ENCODE results near the gene CHN2. TPM values are rescaled to one million over a fixed set of nuclear protein-coding genes. Genes with fewer than 3 reads are reported as not detected.

The CHN2 gene
- total RNA-seq, 2 donors from 2014 or later: 0.91 to 1.2 TPM

DNA sequence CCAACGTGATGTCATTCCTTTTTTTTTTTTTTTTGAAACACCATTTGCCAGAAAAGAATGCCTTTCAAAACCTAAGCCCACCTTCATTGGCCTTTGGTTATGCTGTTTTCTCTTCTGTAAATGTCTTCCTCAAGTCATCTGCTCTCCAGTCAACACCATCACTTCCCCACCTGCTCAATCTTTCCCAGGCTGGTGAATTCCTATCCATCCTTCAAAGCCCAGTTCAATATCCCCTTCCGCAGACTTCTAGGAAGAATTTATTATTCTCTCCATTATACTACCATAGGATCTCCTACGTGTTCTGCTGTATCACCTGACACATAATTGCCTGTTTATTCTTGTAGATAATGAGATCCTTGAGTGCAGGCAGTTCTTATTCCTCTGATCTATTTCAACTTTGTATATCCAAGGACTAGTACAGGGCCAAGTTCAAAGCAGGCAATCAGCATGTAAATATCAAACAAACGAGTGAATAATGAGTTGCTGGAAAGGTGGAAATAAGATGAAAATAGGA lies 295.6 kb downstream of the CHN2 start:
- Mint-ChIP-seq H3K27ac (no peak overlapping the region), H3K4me1 (ENCODE audit: low read depth) (no peaks in the 10 kb centered on the region), H3K9me3 (no peaks in the 10 kb centered on the region), H3K27me3 (ENCODE audit: low read depth) (no peaks in the 10 kb centered on the region), H3K36me3 (ENCODE audit: insufficient read depth in 2 of 2) (no peaks in the 10 kb centered on the region), H3K4me3 (no peak overlapping the region)
- ATAC-seq (replicated peaks in 1 of 2): no peak
- no peak for DNase-seq

DNA sequence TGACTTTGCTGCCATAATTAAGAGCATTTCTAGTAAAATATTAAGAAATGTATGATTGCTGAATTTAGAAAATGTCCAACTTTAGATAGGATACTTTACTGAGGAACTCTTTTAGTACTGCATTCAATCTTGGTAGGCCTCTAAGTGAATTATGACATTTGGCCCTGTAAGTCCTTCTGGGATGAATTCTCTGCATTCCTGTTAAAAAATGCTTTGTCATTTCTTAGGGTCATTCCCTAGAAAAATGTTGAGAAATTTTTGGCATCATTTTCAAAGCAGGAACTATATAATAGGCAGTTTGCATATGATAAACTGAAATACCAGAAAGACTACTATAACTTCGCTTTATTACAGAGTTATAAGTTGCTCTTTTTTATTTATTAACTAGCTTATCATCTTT lies 299.8 kb downstream of the CHN2 start:
- no peaks in the 10 kb centered on the region for H3K4me1 Mint-ChIP-seq (ENCODE audit: low read depth)
- no peaks in the 10 kb centered on the region for H3K27me3 Mint-ChIP-seq (ENCODE audit: low read depth)
- ATAC-seq (replicated peaks in 1 of 2) (no peak), DNase-seq (no peak)
- H3K9me3 Mint-ChIP-seq: no peaks in the 10 kb centered on the region
- H3K36me3 Mint-ChIP-seq (ENCODE audit: insufficient read depth in 2 of 2): no peaks in the 10 kb centered on the region
- no peak overlapping the region for H3K27ac Mint-ChIP-seq
- H3K4me3 Mint-ChIP-seq: no peak overlapping the region

DNA sequence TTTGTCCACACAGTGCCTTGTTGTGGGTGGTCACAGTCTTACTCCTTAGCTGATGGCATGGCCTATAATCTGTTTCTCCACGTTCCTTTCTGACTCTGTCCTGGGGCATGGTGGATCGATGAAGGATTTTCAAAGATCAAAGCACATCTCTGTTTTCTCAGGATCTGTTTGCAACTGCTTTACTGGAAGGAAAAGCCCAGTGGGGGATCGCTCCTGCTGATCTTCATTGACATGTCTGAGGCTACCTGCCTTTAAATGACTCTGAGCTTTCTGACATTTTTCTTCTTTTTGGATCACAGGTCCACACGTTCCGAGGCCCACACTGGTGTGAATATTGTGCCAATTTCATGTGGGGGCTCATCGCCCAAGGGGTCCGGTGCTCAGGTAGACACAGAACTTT lies 301.1 kb downstream of the CHN2 start:
- no peaks in the 10 kb centered on the region for H3K9me3 Mint-ChIP-seq
- H3K27ac Mint-ChIP-seq: no peak overlapping the region
- no peaks in the 10 kb centered on the region for H3K36me3 Mint-ChIP-seq (ENCODE audit: insufficient read depth in 2 of 2)
- no peak for ATAC-seq (replicated peaks in 1 of 2)
- H3K27me3 Mint-ChIP-seq (ENCODE audit: low read depth): no peaks in the 10 kb centered on the region
- H3K4me3 Mint-ChIP-seq: no peak overlapping the region
- no peaks in the 10 kb centered on the region for H3K4me1 Mint-ChIP-seq (ENCODE audit: low read depth)
- DNase-seq: no peak

DNA sequence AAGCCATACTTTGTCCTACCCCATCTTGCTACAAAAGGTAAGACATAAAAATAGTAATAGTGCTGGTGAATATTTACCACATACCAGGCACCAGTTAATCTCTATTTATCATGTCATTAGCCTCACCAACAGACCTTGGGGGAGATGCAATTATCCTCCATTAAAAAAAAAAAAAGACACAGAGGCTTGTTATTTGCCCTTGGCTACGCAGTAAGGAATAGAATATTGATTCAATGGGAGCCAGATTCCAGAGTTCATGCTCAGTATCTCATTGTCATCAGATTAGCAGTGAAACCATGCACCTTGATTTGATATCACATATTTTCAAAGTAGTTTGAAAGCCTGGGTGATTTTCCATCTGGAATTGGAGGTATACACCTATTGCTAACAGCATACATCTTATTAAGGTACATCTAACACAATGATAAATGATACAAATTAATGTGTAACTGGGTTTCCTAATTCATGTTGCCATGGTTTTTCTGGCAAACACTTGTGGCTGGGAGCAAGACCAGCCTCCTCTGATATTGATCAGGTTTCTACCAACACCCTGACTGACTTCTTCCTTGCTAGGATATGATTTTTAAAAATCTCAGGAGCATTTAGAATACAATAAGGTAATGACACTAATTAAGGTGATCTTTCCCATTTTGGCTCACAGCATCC lies 301.9 kb downstream of the CHN2 start:
- no peaks in the 10 kb centered on the region for H3K36me3 Mint-ChIP-seq (ENCODE audit: insufficient read depth in 2 of 2)
- ATAC-seq (replicated peaks in 1 of 2): no peak
- no peaks in the 10 kb centered on the region for H3K4me1 Mint-ChIP-seq (ENCODE audit: low read depth)
- no peak overlapping the region for H3K27ac Mint-ChIP-seq
- no peak for DNase-seq
- H3K27me3 Mint-ChIP-seq (ENCODE audit: low read depth): no peaks in the 10 kb centered on the region
- no peak overlapping the region for H3K4me3 Mint-ChIP-seq
- no peaks in the 10 kb centered on the region for H3K9me3 Mint-ChIP-seq

DNA sequence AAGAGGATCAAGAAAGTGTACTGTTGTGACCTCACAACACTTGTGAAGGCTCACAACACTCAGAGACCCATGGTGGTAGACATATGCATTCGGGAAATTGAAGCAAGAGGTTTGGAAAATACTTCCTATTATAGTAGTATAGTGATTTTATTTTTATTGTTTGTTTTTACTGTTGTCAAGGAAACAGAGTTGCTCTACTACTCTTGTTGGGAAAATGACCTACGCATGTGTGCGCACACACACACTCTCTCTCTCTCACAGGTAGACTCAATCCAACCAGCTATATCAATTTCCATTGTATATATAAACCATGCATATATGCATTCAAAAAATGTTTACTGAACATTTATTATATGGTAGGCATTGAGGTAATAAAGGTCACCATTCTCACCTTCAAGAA lies 305.4 kb downstream of the CHN2 start:
- no peaks in the 10 kb centered on the region for H3K4me1 Mint-ChIP-seq (ENCODE audit: low read depth)
- DNase-seq: no peak
- H3K27me3 Mint-ChIP-seq (ENCODE audit: low read depth): no peaks in the 10 kb centered on the region
- no peaks in the 10 kb centered on the region for H3K9me3 Mint-ChIP-seq
- no peak for ATAC-seq (replicated peaks in 1 of 2)
- H3K36me3 Mint-ChIP-seq (ENCODE audit: insufficient read depth in 2 of 2): no peaks in the 10 kb centered on the region
- H3K4me3 Mint-ChIP-seq: no peak overlapping the region
- no peak overlapping the region for H3K27ac Mint-ChIP-seq

DNA sequence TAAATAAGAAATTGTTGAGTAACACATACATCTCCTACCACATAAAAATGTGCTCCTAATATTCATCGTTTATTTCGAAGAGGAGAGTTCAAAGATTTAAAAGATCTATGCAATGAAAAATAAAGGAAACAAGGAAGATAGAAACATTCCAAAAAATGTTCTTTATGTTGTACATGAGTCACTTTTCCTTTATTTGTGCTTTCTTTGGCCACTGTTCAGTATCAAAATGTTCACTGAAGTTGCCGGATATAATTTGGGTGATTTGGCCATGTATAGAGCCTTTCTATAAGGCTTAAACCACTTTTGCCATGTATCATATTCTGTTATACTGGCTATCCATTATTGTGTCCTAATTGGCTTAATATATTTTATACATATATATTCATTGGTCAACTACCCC lies 306.1 kb downstream of the CHN2 start:
- Mint-ChIP-seq H3K27me3 (ENCODE audit: low read depth) (no peaks in the 10 kb centered on the region), H3K4me3 (no peak overlapping the region), H3K27ac (no peak overlapping the region), H3K9me3 (no peaks in the 10 kb centered on the region), H3K36me3 (ENCODE audit: insufficient read depth in 2 of 2) (no peaks in the 10 kb centered on the region), H3K4me1 (ENCODE audit: low read depth) (no peaks in the 10 kb centered on the region)
- no peak for DNase-seq
- no peak for ATAC-seq (replicated peaks in 1 of 2)

DNA sequence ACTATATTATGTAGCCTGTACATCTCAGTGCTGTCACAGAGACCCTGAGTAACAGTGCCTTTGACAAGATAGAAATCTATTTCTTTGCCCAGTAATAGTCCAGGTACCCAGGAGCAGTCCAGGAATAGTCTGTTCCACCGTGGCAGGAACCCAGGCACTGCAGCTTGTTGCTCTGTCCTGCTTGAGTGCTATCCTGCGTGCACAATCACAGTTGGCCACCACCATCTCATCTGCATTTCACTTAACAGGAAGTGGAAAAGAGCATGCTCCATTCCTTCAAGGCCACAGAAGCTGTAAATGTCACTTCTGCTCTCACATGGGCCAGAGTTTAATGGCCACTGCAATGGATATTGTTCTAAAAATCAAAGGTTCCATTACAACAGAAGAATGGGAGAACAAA lies 307.6 kb downstream of the CHN2 start:
- Mint-ChIP-seq H3K4me1 (ENCODE audit: low read depth) (no peaks in the 10 kb centered on the region), H3K27me3 (ENCODE audit: low read depth) (no peaks in the 10 kb centered on the region), H3K36me3 (ENCODE audit: insufficient read depth in 2 of 2) (no peaks in the 10 kb centered on the region), H3K9me3 (no peaks in the 10 kb centered on the region), H3K27ac (no peak overlapping the region), H3K4me3 (no peak overlapping the region)
- ATAC-seq (replicated peaks in 1 of 2) (no peak), DNase-seq (no peak)

DNA sequence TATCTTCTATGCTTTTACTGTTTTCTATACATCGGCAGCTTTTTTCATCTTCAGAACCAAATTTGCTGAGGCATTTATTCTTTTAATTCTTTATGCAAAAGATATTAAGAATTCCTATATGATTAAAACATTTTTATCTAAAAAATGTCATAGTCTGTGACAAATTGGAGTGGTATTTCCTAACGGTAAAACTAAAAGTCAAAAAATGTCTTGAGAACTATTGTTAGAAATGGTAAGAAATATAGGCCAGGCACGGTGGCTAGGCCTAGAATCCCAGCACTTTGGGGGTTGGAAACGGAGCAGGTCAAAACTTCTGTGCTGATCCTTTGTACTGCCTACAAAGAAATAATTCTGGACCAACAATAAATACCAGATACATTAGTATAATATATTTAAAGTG lies 311.4 kb downstream of the CHN2 start:
- Mint-ChIP-seq H3K4me1 (ENCODE audit: low read depth) (no peaks in the 10 kb centered on the region), H3K27ac (no peak overlapping the region), H3K36me3 (ENCODE audit: insufficient read depth in 2 of 2) (no peaks in the 10 kb centered on the region), H3K9me3 (no peaks in the 10 kb centered on the region), H3K4me3 (no peak overlapping the region), H3K27me3 (ENCODE audit: low read depth) (no peaks in the 10 kb centered on the region)
- DNase-seq (no peak), ATAC-seq (replicated peaks in 1 of 2) (no peak)

DNA sequence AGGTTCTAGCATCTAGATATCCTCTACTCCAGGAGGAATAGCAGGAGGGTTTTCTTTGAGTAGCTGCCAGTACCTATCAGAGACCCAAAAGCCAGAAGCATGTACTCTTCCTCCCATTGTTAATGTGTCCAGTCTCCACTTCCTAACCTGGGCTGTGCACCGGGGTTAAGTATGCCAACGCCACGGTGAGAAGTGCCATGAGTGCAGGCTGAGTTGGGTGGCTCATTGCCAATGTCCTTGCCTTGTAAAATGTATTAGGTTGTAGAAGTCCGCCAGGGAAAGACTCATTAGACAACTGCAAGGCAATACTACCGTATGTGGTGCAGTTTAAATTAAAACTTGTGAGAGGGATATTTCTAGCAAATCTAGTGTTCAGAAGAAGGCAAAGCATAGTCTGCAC lies 314.0 kb downstream of the CHN2 start:
- Mint-ChIP-seq H3K36me3 (ENCODE audit: insufficient read depth in 2 of 2) (no peaks in the 10 kb centered on the region), H3K27me3 (ENCODE audit: low read depth) (no peaks in the 10 kb centered on the region), H3K4me1 (ENCODE audit: low read depth) (no peaks in the 10 kb centered on the region), H3K9me3 (no peaks in the 10 kb centered on the region), H3K4me3 (no peak overlapping the region), H3K27ac (no peak overlapping the region)
- DNase-seq (no peak), ATAC-seq (replicated peaks in 1 of 2) (no peak)

DNA sequence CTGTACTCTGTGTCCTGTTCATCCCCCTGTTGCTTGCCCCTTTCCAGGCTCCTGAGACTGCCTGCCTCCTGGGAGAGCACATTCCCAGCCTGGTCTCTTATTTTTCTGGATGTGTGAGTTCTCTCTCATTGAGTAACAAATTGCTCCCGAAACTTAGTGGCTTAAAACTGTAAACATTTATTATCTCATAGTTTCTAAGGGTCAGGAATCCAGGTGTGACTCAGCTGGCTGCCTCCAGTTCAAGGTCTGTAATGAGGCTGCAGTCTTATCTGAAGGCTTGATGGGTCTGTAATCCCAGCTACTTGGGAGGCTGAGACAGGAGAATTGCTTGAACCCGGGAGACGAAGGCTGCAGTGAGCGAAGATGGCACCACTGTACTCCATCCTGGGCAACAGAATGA lies 315.5 kb downstream of the CHN2 start:
- Mint-ChIP-seq H3K36me3 (ENCODE audit: insufficient read depth in 2 of 2) (no peaks in the 10 kb centered on the region), H3K9me3 (no peaks in the 10 kb centered on the region), H3K4me3 (no peak overlapping the region), H3K27me3 (ENCODE audit: low read depth) (no peaks in the 10 kb centered on the region), H3K4me1 (ENCODE audit: low read depth) (no peaks in the 10 kb centered on the region), H3K27ac (no peak overlapping the region)
- DNase-seq (no peak), ATAC-seq (replicated peaks in 1 of 2) (no peak)

DNA sequence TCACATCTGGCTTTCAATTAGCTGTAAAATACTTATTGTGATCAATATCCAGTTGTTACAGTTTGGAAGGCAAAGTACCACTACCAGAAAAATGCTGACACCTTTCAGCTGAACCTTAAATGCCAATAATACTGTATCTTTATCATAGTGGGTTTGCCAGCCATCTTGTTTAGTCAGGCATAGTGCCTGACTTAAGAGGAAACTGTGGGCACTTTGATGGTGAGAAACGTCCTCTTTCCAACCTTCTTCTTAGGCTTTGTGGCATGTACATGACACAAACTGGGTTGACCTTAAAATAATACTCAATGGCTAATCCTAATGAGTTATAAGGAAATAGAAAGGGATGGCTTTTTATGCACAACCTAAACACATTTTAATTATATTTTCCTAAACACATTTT lies 316.8 kb downstream of the CHN2 start:
- H3K27me3 Mint-ChIP-seq (ENCODE audit: low read depth): no peaks in the 10 kb centered on the region

DNA sequence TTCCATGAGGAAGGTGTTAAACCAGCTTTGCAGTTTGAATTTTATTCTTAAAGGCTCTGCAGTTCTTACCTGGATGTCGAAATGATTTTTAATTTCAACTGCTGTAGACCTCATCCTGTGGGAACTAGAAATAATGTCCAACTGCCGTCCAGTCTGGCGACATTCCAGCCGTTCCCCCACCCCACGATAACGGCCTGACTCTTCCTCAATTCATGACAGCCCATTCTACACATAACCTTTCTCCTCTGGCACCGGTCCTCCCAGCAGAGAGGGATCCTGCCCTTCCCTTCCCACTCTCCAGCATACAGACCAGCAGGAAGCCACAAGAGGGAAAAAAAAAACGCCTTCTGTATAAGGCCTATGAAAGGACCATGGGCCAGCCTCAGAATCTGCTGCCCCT lies 317.3 kb downstream of the CHN2 start:
- Mint-ChIP-seq H3K4me1 (ENCODE audit: low read depth) (no peaks in the 10 kb centered on the region), H3K4me3 (no peak overlapping the region), H3K27ac (no peak overlapping the region), H3K36me3 (ENCODE audit: insufficient read depth in 2 of 2) (no peaks in the 10 kb centered on the region), H3K9me3 (no peaks in the 10 kb centered on the region), H3K27me3 (ENCODE audit: low read depth) (no peaks in the 10 kb centered on the region)
- DNase-seq (no peak), ATAC-seq (replicated peaks in 1 of 2) (no peak)

More for the DNA sequence above, 316.8 kb downstream of the CHN2 start:
- DNase-seq (no peak), ATAC-seq (replicated peaks in 1 of 2) (no peak)
- no peaks in the 10 kb centered on the region for H3K9me3 Mint-ChIP-seq
- no peak overlapping the region for H3K4me3 Mint-ChIP-seq
- no peak overlapping the region for H3K27ac Mint-ChIP-seq
- no peaks in the 10 kb centered on the region for H3K36me3 Mint-ChIP-seq (ENCODE audit: insufficient read depth in 2 of 2)
- no peaks in the 10 kb centered on the region for H3K4me1 Mint-ChIP-seq (ENCODE audit: low read depth)

DNA sequence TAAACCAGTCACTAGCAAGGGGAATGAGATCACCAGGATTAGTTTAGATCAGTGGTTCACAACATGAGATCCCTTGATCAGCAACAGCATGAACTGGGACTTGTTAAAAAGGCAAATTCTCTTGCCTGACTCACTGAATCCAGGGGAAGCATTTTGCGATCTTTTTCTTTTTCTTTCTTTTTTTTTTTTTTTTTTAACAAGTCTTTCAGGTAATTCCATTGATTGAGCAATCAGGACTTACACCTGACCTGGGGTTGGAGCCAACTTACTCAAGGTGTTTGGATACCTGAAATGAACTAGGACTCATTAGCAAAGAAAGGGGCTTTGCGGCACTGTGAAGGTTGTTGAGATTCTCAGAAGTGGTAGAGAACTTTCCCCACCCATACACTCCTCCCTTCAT lies 321.9 kb downstream of the CHN2 start:
- H3K27ac Mint-ChIP-seq: no peak overlapping the region
- H3K9me3 Mint-ChIP-seq: peaks cover 0 to 1% of the 10 kb centered on the region in 2 donors
- H3K4me3 Mint-ChIP-seq: no peak overlapping the region
- H3K36me3 Mint-ChIP-seq (ENCODE audit: insufficient read depth in 2 of 2): peaks cover 0 to 3% of the 10 kb centered on the region in 2 donors
- H3K4me1 Mint-ChIP-seq (ENCODE audit: low read depth): no peaks in the 10 kb centered on the region
- DNase-seq: no peak
- H3K27me3 Mint-ChIP-seq (ENCODE audit: low read depth): no peaks in the 10 kb centered on the region
- ATAC-seq (replicated peaks in 1 of 2): no peak

DNA sequence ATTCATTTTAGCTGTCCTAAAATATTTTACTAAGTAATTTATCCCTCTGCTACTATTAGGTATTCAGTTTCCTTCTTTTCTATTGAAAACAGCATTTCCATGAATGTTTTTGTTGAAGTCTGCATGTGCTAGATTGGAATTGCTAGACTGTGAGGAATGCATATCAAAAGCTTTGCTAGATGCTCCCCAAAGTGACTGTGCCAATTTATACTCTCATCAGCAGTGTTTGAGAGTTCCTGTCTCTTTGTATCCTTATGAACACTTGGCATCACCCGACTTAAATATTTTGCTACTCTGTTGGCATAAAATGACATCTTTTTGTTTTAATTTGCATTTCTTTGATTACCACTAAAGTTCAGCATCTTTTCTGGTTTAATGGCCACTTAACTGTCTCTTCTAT lies 324.0 kb downstream of the CHN2 start:
- Mint-ChIP-seq H3K9me3 (peaks cover 0 to 4% of the 10 kb centered on the region in 2 donors), H3K4me3 (no peak overlapping the region), H3K4me1 (ENCODE audit: low read depth) (no peaks in the 10 kb centered on the region), H3K27me3 (ENCODE audit: low read depth) (no peaks in the 10 kb centered on the region), H3K36me3 (ENCODE audit: insufficient read depth in 2 of 2) (peaks cover 0 to 3% of the 10 kb centered on the region in 2 donors), H3K27ac (no peak overlapping the region)
- ATAC-seq (replicated peaks in 1 of 2) (no peak), DNase-seq (no peak)
